ENCODE measurements around the gene MLC1. TPM values are rescaled to one million over a fixed set of nuclear protein-coding genes. Genes with fewer than 3 reads are reported as not detected.

MLC1 gene
- total RNA-seq, 4 donors from 2014 or later: under 0.01 to 0.70 TPM; not detected in 2

DNA sequence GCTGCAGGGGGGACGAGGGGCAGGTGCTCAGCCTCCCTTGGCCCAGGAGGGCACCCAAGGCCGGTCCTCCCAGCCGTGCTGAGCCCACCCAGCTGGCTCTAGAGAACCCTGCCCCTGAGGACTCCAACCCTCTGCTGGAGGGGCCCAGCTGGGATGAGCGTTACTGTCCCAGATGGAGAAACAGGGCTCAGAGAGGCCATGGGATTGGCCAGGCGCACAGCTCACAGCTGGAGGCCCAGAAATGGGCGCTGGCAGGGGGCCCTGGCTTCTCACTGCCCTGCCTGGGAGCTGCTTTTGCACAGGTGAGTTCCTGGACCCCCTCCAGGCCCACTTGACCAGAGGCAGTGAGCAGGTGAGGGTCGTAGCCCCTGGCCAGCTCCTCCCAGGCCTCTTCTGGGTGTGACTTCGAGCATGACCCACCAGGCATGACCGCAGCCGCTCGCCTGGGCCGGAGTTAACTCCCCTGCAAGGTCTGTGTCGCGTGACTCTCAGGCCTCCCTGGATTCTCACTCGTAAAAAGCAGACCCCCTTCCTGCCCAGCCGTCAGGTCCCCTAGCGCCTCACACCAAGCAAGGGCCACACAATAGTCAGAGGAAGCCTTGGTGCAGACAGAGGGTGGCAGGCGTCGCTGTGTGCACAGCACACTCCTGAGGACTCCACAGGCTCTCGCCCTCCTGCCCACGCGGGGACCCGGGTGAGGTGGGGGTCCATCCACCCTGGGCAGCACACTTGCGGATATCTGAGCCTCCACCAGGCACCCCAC, 52.9 kb downstream of the MLC1 start:
- WGBS, 2 donors: 78 to 81% methylated on average over 3 to 11 of the region's 24 CpGs
- intact Hi-C loops (cut with DNase I): loop anchor here (10.0 kb wide), 1 partner anchor 257 kb away; no protein-coding TSS in a partner anchor

DNA sequence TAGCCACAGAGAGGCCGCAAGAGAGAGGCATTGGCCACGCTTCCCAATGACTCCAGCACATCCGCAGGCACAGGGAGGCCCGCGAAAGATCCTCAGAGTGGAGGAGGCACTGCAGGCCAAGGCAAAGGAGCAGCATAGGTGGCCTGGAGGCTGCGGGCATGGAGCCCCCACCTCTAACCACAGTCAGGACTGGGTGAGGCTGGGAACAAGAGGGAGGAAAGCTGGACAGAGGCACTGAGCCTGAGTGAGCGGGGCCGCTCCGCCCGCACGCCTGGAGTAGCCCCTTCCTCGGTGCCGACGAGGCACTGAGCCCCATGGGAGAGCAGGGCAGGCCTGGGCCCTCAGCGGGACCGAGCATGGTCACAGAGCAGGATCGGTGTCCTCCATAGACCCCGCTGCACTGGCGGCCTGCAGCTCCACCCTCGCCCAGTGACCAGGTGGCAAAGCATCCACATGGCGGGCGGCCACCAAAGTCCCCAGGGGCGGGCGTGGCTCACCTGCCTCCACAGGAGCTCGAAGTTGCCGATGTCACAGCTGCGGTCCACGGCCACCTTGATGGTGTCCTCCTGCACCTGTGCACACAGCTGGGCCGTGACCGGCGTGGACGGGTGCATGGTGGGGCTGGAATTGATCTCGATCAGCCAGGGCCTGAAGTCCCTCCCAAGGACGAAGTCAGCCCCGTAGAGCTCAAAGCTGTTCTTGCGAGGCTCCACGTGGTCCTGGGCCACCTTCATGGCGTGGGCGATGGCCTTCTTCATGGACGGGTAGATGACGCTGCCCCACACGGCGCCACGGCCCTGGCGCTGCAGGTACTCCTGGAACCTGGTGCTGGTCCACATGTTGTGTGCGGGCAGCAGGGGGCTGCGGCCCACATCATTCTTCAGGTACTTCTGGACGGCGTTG, 53.8 kb downstream of the MLC1 start:
- no peak overlapping the region for H3K27ac ChIP-seq
- WGBS, 2 donors: 90 to 91% methylated on average over 9 to 10 of the region's 49 CpGs
- H3K9me3 ChIP-seq: no peaks in the 10 kb centered on the region
- peaks cover 5 to 24% (median 14%) of the 10 kb centered on the region in 3 donors for H3K4me1 ChIP-seq
- TF ChIP-seq CTCF (IDR thresholded peaks at IDR 0.05): no peak
- no peak for TF ChIP-seq POLR2A (IDR thresholded peaks at IDR 0.05)
- no peak overlapping the region for H3K4me3 ChIP-seq
- intact Hi-C loops (cut with DNase I): loop anchor here (10.0 kb wide), 1 partner anchor 257 kb away; no protein-coding TSS in a partner anchor
- no peaks in the 10 kb centered on the region for H3K36me3 ChIP-seq
- no peak for DNase-seq
- H3K27me3 ChIP-seq: peaks cover 0 to 86% (median 0%) of the 10 kb centered on the region in 4 donors

More for the DNA sequence above, 52.9 kb downstream of the MLC1 start:
- Histone ChIP-seq H3K27me3 (peaks cover 0 to 78% (median 0%) of the 10 kb centered on the region in 4 donors), H3K4me3 (no peak overlapping the region), H3K27ac (no peak overlapping the region), H3K36me3 (no peaks in the 10 kb centered on the region), H3K4me1 (peaks cover 5 to 22% (median 14%) of the 10 kb centered on the region in 3 donors), H3K9me3 (no peaks in the 10 kb centered on the region)
- DNase-seq: no peak
- TF ChIP-seq POLR2A (IDR thresholded peaks at IDR 0.05): no peak
- TF ChIP-seq CTCF (IDR thresholded peaks at IDR 0.05): no peak

DNA sequence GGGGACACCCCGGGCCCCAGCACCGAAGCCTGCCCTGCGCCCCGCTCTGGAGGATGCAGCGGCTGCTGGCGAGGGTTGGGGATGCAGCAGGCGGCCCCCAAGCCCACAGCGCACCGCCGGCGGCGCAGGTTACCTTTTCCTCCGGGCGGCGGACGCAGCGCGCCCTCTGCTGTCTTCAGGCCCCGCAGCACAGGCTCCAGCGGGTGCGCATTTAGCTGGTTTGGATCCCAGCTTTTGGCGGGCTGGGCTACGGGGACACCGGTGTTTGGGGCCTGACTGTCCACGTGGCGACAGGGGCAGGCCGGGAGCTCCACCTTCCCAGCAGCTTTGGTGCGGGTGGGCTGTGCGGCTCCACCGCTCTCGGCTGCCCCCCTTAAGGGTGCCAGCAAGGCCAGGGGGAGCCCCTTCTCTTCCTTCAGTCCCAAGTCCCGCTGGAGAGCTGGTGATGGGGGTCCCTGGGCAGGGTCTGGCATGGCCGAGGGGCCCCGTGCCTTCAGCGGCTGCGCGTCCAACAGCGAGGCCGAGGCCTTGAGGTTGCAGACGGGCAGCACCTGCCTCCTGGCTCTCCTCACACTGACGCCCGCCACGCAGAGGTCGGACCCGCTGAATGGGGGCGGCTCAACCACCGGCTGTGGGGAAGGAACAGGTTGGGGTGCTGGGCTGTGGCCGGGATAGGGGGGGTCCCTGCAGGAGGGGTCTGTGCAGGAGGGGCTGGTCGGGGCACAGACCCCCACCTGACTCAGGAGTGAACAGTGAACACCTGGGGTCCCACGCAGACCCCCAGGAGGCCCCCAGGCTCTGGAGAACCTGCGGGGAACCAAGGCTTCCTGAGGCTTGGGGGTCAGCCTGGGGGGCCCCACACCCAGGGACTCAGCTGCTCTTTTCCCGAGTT, 54.7 kb downstream of the MLC1 start:
- H3K4me3 ChIP-seq: no peak overlapping the region
- DNase-seq: no peak

More for the DNA sequence above, 54.7 kb downstream of the MLC1 start:
- Histone ChIP-seq H3K9me3 (no peaks in the 10 kb centered on the region), H3K27me3 (peaks cover 0 to 88% (median 0%) of the 10 kb centered on the region in 4 donors), H3K27ac (no peak overlapping the region), H3K4me1 (peaks cover 5 to 24% (median 14%) of the 10 kb centered on the region in 3 donors), H3K36me3 (no peaks in the 10 kb centered on the region)
- WGBS, 2 donors: no CpG with 5 or more reads among the region's 52 CpGs
- intact Hi-C loops (cut with DNase I): loop anchor here (10.0 kb wide), 1 partner anchor 256 kb away; no protein-coding TSS in a partner anchor
- TF ChIP-seq POLR2A (IDR thresholded peaks at IDR 0.05): no peak
- peak; percentile 72 to 94 (median 86) for TF ChIP-seq CTCF (IDR thresholded peaks at IDR 0.05)

All from esophagus squamous epithelium (tissue), 5 donors.